HL-60 (cell line): Measurements from ENCODE around the gene KAZALD1.

Experiments used
- DNase-seq, 2 experiments: peaks; one replicate each; pipeline ENCODE4 v3.0.0-alpha.2; 2010 to 2020; ENCODE audit warnings: low read depth in 1 of 2, low spot score in 1 of 2
- H3K27ac ChIP-seq: fragments of 250-450 bp; sonication (Bioruptor Pico); replicated peaks from 2 replicates; pipeline ENCODE4 v1.5.1; 2020; ENCODE audit warnings: mild to moderate bottlenecking, moderate library complexity
- H3K27me3 ChIP-seq: fragments of 250-450 bp; sonication (Bioruptor Pico); 2 replicates; pipeline ENCODE4 v1.5.1; 2021; ENCODE audit warnings: mild to moderate bottlenecking, moderate library complexity; ENCODE audit not compliant: insufficient read depth, poor library complexity, severe bottlenecking
- H3K4me3 ChIP-seq: replicated peaks from 2 replicates; pipeline ENCODE4 v1.5.1; 2011; ENCODE audit warnings: mild to moderate bottlenecking, control low read depth, low read length; ENCODE audit not compliant: insufficient read depth
- REST ChIP-seq: IDR thresholded peaks from 2 replicates; pipeline ENCODE4 v1.6.1; 2012; ENCODE audit warnings: low read depth; ENCODE audit not compliant: insufficient replicate concordance
- SPI1 ChIP-seq: IDR thresholded peaks from 2 replicates; pipeline ENCODE4 v1.6.1; 2012; ENCODE audit warnings: low read depth, mild to moderate bottlenecking, borderline replicate concordance

Gene KAZALD1

GRCh38 chr10:101114646-101115045 is 52.9 kb downstream of the KAZALD1 start:
- H3K4me3 ChIP-seq, result no peak overlapping the region
- H3K27ac ChIP-seq, result no peak overlapping the region
- no peak for TF ChIP-seq REST
- 0 out of 2 replicates have a peak, but pooled peaks have one; percentile 18 for TF ChIP-seq SPI1
- H3K27me3 ChIP-seq, result peaks cover 9% of the 10 kb centered on the region
- no peak for DNase-seq
